Calu3 (cell line): ENCODE results near the gene IFT80. TPM values are rescaled to one million over a fixed set of nuclear protein-coding genes. Genes with fewer than 3 reads are reported as not detected.

Source experiments
- BruUV-seq: library from RNA; stranded (reverse); fragments of 400-500 nt; replicated peaks from 2 replicates; lab custom pipeline; 2021; lab: Mats Ljungman, UMichigan
- CTCF ChIA-PET: fragments of 300-600 bp; sonication (Branson Sonifier 250); formaldehyde crosslinking; loops from one replicate; lab custom pipeline; 2022; ENCODE audit warnings: antibody characterized with exemption; lab: Charles Lee
- DNase-seq: peaks from one replicate; pipeline ENCODE4 v3.0.0; 2022
- H3K27ac Mint-ChIP-seq: one replicate; pipeline ENCODE4 v1.8.0; 2022; ENCODE audit warnings: mixed read lengths; ENCODE audit not compliant: unreplicated experiment
- H3K27me3 Mint-ChIP-seq: one replicate; pipeline ENCODE4 v1.8.0; 2022; ENCODE audit warnings: mixed read lengths; ENCODE audit not compliant: unreplicated experiment
- H3K36me3 Mint-ChIP-seq: one replicate; pipeline ENCODE4 v1.8.0; 2022; ENCODE audit warnings: mild to moderate bottlenecking, moderate library complexity, mixed read lengths; ENCODE audit not compliant: insufficient read depth, unreplicated experiment
- H3K4me1 Mint-ChIP-seq: one replicate; pipeline ENCODE4 v1.8.0; 2022; ENCODE audit warnings: mild to moderate bottlenecking, low read depth, mixed read lengths; ENCODE audit not compliant: unreplicated experiment
- H3K4me3 Mint-ChIP-seq: one replicate; pipeline ENCODE4 v1.8.0; 2022; ENCODE audit warnings: mild to moderate bottlenecking, low read depth, moderate library complexity, mixed read lengths; ENCODE audit not compliant: unreplicated experiment
- H3K9me3 Mint-ChIP-seq: one replicate; pipeline ENCODE4 v1.8.0; 2022; ENCODE audit warnings: low read depth, mixed read lengths; ENCODE audit not compliant: unreplicated experiment
- CTCF ChIP-seq: fragments of 200-600 bp; IDR thresholded peaks from one replicate; pipeline ENCODE4 v1.8.0; 2022; ENCODE audit warnings: antibody characterized with exemption; ENCODE audit not compliant: unreplicated experiment
- intact Hi-C: fragments of 100-400 bp; cut with micrococcal nuclease; formaldehyde crosslinking; loops from one replicate; pipeline ENCODE4 v1.10.0; 2022; ENCODE audit not compliant: unreplicated experiment
- total RNA-seq: library from RNA; stranded (reverse); gene quantifications from 2 replicates; pipeline ENCODE4 v1.2.3, GENCODE V29; 2022

The IFT80 gene
- total RNA-seq, 1 experiment from 2014 or later: 58.0 TPM

- Mint-ChIP-seq H3K27me3 (no peaks in the 10 kb centered on the region), H3K27ac (no peak overlapping the region), H3K4me3 (no peak overlapping the region), H3K36me3 (no peaks in the 10 kb centered on the region), H3K9me3 (no peaks in the 10 kb centered on the region), H3K4me1 (peaks cover 2% of the 10 kb centered on the region)
- intact Hi-C loops: no loop called here
- CTCF ChIA-PET: no interaction called here
- no peak for DNase-seq
- no peak for TF ChIP-seq CTCF
- BruUV-seq: no TSS peak
Observed at GRCh38 chr3:160286231-160286630, 112.8 kb downstream of the IFT80 start.

GRCh38 chr3:160280836-160281235 lies 118.2 kb downstream of the IFT80 start:
- DNase-seq: no peak
- intact Hi-C loops: no loop called here
- Mint-ChIP-seq H3K4me3 (no peak overlapping the region), H3K27me3 (no peaks in the 10 kb centered on the region), H3K36me3 (no peaks in the 10 kb centered on the region), H3K9me3 (no peaks in the 10 kb centered on the region), H3K4me1 (no peaks in the 10 kb centered on the region), H3K27ac (no peak overlapping the region)
- CTCF ChIA-PET: no interaction called here
- TF ChIP-seq CTCF: no peak
- BruUV-seq: no TSS peak

- CTCF ChIA-PET: interaction anchor here (0.6 to 0.7 kb wide), 2 partner anchors 17 to 49 kb away, joined by 3 to 4 read pairs; no protein-coding TSS in a partner anchor
- intact Hi-C loops: no loop called here
- BruUV-seq: no TSS peak
- no peaks in the 10 kb centered on the region for H3K36me3 Mint-ChIP-seq
- no peak overlapping the region for H3K4me3 Mint-ChIP-seq
- no peak for DNase-seq
- no peak overlapping the region for H3K27ac Mint-ChIP-seq
- no peaks in the 10 kb centered on the region for H3K27me3 Mint-ChIP-seq
- no peaks in the 10 kb centered on the region for H3K4me1 Mint-ChIP-seq
- no peaks in the 10 kb centered on the region for H3K9me3 Mint-ChIP-seq
- no peak for TF ChIP-seq CTCF
Observed at GRCh38 chr3:160279657-160280056, 119.4 kb downstream of the IFT80 start.

GRCh38 chr3:160278210-160278609 lies 120.8 kb downstream of the IFT80 start:
- Mint-ChIP-seq H3K36me3 (no peaks in the 10 kb centered on the region), H3K27me3 (no peaks in the 10 kb centered on the region), H3K9me3 (no peaks in the 10 kb centered on the region), H3K27ac (no peak overlapping the region), H3K4me1 (no peaks in the 10 kb centered on the region), H3K4me3 (no peak overlapping the region)
- DNase-seq: no peak
- intact Hi-C loops: no loop called here
- no TSS peak for BruUV-seq
- CTCF ChIA-PET: no interaction called here
- no peak for TF ChIP-seq CTCF
